Heart left ventricle (tissue), 16 donors: ENCODE measurements around the gene TUSC1. TPM values are rescaled to one million over a fixed set of nuclear protein-coding genes. Genes with fewer than 3 reads are reported as not detected.

ENCODE experiments used
- ATAC-seq, 4 donors: fragments of 200-7000 bp; cut with Tn5 transposase; one replicate each; pipeline ENCODE4 v1.9.1; 2020 to 2022; ENCODE audit warnings: moderate library complexity in 4 of 4, mild to moderate bottlenecking in 3 of 4, moderate number of reproducible peaks in 1 of 4
- DNase-seq, 5 donors: peaks; one replicate each; pipeline ENCODE4 v3.0.0-alpha.2; 2020
- H3K27ac ChIP-seq, 12 donors: fragments of 200-600 bp; sonication (generic) in 4 of 12; one replicate each; pipeline versions ENCODE4 v1.5.0 to v1.8.0; 2016 to 2022; ENCODE audit warnings: mild to moderate bottlenecking in 2 of 12
- H3K27me3 ChIP-seq, 9 donors: fragments of 200-600 bp; sonication (generic) in 2 of 9; one replicate each; pipeline versions ENCODE4 v1.5.1 to v1.8.0; 2016 to 2022; ENCODE audit warnings: mild to moderate bottlenecking in 3 of 9
- H3K36me3 ChIP-seq, 9 donors: fragments of 200-600 bp; sonication (generic) in 2 of 9; one replicate each; pipeline versions ENCODE4 v1.5.0 to v1.8.0; 2018 to 2022; ENCODE audit warnings: mild to moderate bottlenecking in 2 of 9
- H3K4me1 ChIP-seq, 12 donors: fragments of 200-600 bp; sonication (generic) in 4 of 12; one replicate each; pipeline versions ENCODE4 v1.5.0 to v1.8.0; 2016 to 2022; ENCODE audit warnings: mild to moderate bottlenecking in 3 of 12
- H3K4me3 ChIP-seq, 12 donors: fragments of 200-600 bp; sonication (generic) in 4 of 12; one replicate each; pipeline versions ENCODE4 v1.5.0 to v1.8.0; 2017 to 2022; ENCODE audit warnings: mild to moderate bottlenecking in 9 of 12, moderate library complexity in 4 of 12
- H3K9me3 ChIP-seq, 12 donors: fragments of 200-600 bp; sonication (generic) in 4 of 12; one replicate each; pipeline versions ENCODE4 v1.5.0 to v1.8.0; 2016 to 2022; ENCODE audit warnings: mild to moderate bottlenecking in 1 of 12
- POLR2A ChIP-seq, 2 donors: fragments of 450-650 bp; IDR thresholded peaks; one replicate each; pipeline ENCODE4 v1.6.1; 2017; ENCODE audit warnings: antibody characterized with exemption in 2 of 2, mild to moderate bottlenecking in 2 of 2, moderate library complexity in 2 of 2
- WGBS, 4 donors: extraction: QIAGEN DNeasy Blood & Tissue Kit in 2 of 4; methylation state at CpG; one replicate each; pipeline versions ENCODE4 v1.1.5 to v1.1.7; 2013 to 2018; 5-methylcytosine and 5-hydroxymethylcytosine counted together
- intact Hi-C, 10 donors: fragments of 100-400 bp; cut with DNase I; formaldehyde crosslinking; loops; one replicate each; pipeline versions ENCODE4 v1.11.1 to v1.14.2; 2022
- polyA plus RNA-seq, 2 donors: library from polyadenylated mRNA; stranded (reverse); fragments of 200-250 nt; gene quantifications; one replicate each; pipeline ENCODE4 v1.2.3, GENCODE V29; 2013
- total RNA-seq, 9 donors: library from RNA; depleted of rRNA in 2 of 9; stranded (reverse); fragments of >200 nt in 2 of 9; fragmentation: NEBNext Ultra II Directional in 3 of 9; extraction: Animal tissue kit (Norgen Biotek cat#: 25700) in 3 of 9; gene quantifications; one replicate each; pipeline versions ENCODE4 v1.1.0 to v1.2.4, GENCODE V29; 2016 to 2023
- TF ChIP-seq, protein P1 (sequence below), 12 donors: fragments of 200-600 bp; sonication (generic) in 4 of 12; IDR thresholded peaks; one replicate each; pipeline versions ENCODE4 v1.5.0 to v1.8.0; 2018 to 2022; ENCODE audit warnings: antibody characterized with exemption in 12 of 12, mild to moderate bottlenecking in 5 of 12
- donor health status: ischemic (EF 13 %, LVEDD 7.1; RV severe dilation, severe dysfunction).
- donor health status: healthy with polysubstance abuse.
- donor health status: DM: no; HTN: yes; CAD: no.
- donor health status: DM: no; HTN: no; CAD: no.
- donor health status: ischemic (EF 25% LVEDD 6.9; RV normal size, moderate dysfunction).
- donor health status: ischemic (EF 25% LVEDD 5.7; RV mildly dilated, moderate dysfunction).
- donor health status: healthy.
- donor health status: DM: yes; HTN: yes; CAD: no.
- donor health status: ischemic (EF 35%, LVEDD 5.7; RV mildly dilated, moderate dysfunction).
- donor health status: nonischemic (EF 11% LVEDD 7.7; RV severe dilation, severe dysfunction).
- donor health status: DM: yes; HTN: yes; CAD: no.
- donor health status: PGD.
- donor health status: ischemic (EF 29% LVEDD 5.4; RV normal size, mild dysfunction).
- donor health status: nonischemic (EF 23%, LVEDD 6.1; RV moderate dilation, normal function).

The TUSC1 gene
- total and polyA plus RNA-seq, 11 donors, result 6.5 to 21.6 (median 8.8) TPM

- no peaks in the 10 kb centered on the region for H3K9me3 ChIP-seq
- TF ChIP-seq POLR2A (IDR thresholded peaks at IDR 0.05), result no peak
- TF ChIP-seq, protein P1, sequence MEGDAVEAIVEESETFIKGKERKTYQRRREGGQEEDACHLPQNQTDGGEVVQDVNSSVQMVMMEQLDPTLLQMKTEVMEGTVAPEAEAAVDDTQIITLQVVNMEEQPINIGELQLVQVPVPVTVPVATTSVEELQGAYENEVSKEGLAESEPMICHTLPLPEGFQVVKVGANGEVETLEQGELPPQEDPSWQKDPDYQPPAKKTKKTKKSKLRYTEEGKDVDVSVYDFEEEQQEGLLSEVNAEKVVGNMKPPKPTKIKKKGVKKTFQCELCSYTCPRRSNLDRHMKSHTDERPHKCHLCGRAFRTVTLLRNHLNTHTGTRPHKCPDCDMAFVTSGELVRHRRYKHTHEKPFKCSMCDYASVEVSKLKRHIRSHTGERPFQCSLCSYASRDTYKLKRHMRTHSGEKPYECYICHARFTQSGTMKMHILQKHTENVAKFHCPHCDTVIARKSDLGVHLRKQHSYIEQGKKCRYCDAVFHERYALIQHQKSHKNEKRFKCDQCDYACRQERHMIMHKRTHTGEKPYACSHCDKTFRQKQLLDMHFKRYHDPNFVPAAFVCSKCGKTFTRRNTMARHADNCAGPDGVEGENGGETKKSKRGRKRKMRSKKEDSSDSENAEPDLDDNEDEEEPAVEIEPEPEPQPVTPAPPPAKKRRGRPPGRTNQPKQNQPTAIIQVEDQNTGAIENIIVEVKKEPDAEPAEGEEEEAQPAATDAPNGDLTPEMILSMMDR (IDR thresholded peaks at IDR 0.05), result peak in 9 of 12 donors; percentile 13 to 56 (median 35)
- H3K36me3 ChIP-seq, result no peaks in the 10 kb centered on the region
- H3K27ac ChIP-seq, result no peak overlapping the region
- no peaks in the 10 kb centered on the region for H3K4me1 ChIP-seq
- 37 to 44% (median 40%) methylated on average over 6 of the region's 6 CpGs for WGBS, 4 donors
- H3K27me3 ChIP-seq, result no peaks in the 10 kb centered on the region
- ATAC-seq (peak; percentile 54 to 78 (median 55)), DNase-seq (peak in 1 of 5 donors; percentile 20)
- intact Hi-C loops, result loop anchor here in 1 of 10 donors (10.0 kb wide), 1 partner anchor 92 kb away; no protein-coding TSS in a partner anchor
- no peak overlapping the region for H3K4me3 ChIP-seq
Measured at GRCh38 chr9:25716220-25716872, 38.1 kb upstream of the TUSC1 start.

GRCh38 chr9:25709941-25710340 is 31.7 kb upstream of the TUSC1 start:
- Histone ChIP-seq H3K27ac (no peak overlapping the region), H3K27me3 (peaks cover 0 to 3% (median 0%) of the 10 kb centered on the region in 9 donors), H3K9me3 (no peaks in the 10 kb centered on the region), H3K36me3 (no peaks in the 10 kb centered on the region), H3K4me3 (no peak overlapping the region), H3K4me1 (no peaks in the 10 kb centered on the region)
- TF ChIP-seq, protein P1 (IDR thresholded peaks at IDR 0.05), result no peak
- no peak for TF ChIP-seq POLR2A (IDR thresholded peaks at IDR 0.05)
- ATAC-seq, result no peak
- intact Hi-C loops, result loop anchor here in 1 of 10 donors (10.0 kb wide), 1 partner anchor 85 kb away; no protein-coding TSS in a partner anchor
- DNase-seq, result no peak

- Histone ChIP-seq H3K4me1 (peaks cover 0 to 3% (median 0%) of the 10 kb centered on the region in 12 donors), H3K9me3 (no peaks in the 10 kb centered on the region), H3K27ac (no peak overlapping the region), H3K4me3 (no peak overlapping the region), H3K27me3 (peaks cover 0 to under 1% (median 0%) of the 10 kb centered on the region in 9 donors), H3K36me3 (no peaks in the 10 kb centered on the region)
- 90 to 93% (median 92%) methylated on average over 4 of the region's 4 CpGs for WGBS, 4 donors
- DNase-seq (no peak), ATAC-seq (no peak)
- intact Hi-C loops, result no loop called here
- TF ChIP-seq POLR2A (IDR thresholded peaks at IDR 0.05), result no peak
- TF ChIP-seq, protein P1 (IDR thresholded peaks at IDR 0.05), result no peak
Measured at GRCh38 chr9:25704800-25705199, 26.6 kb upstream of the TUSC1 start.

- Histone ChIP-seq H3K4me3 (no peak overlapping the region), H3K27ac (no peak overlapping the region), H3K9me3 (no peaks in the 10 kb centered on the region), H3K4me1 (peaks cover 0 to 3% (median 0%) of the 10 kb centered on the region in 12 donors), H3K36me3 (no peaks in the 10 kb centered on the region), H3K27me3 (no peaks in the 10 kb centered on the region)
- TF ChIP-seq POLR2A (IDR thresholded peaks at IDR 0.05), result no peak
- TF ChIP-seq, protein P1 (IDR thresholded peaks at IDR 0.05), result no peak
- DNase-seq (no peak), ATAC-seq (no peak)
- WGBS, 4 donors, result 46 to 72% (median 58%) methylated on average over 2 of the region's 2 CpGs
- intact Hi-C loops, result no loop called here
Measured at GRCh38 chr9:25703701-25704357, 25.6 kb upstream of the TUSC1 start.
